Measurements from ENCODE around the gene DAGLA.

DNA sequence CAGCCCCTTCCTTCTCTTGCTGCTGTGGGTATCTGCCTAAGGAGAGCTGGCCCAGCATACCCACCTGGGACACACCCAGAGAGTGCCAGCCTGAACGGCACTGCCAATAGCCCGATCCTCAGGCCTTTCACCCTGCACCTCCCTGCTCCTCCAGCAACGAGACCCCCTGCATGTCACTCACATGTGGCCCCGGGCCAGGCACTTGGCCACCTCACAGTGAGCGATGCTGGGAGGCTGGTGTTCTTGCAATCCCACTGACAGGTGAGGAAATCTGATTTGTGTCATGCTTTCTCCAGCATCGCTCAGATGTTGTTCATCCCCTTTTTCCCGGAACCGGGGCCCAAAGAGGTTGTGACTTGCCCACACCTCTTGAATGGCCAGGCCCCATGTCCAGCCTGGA lies 20.5 kb downstream of the DAGLA start:
- TF ChIP-seq, protein P1, sequence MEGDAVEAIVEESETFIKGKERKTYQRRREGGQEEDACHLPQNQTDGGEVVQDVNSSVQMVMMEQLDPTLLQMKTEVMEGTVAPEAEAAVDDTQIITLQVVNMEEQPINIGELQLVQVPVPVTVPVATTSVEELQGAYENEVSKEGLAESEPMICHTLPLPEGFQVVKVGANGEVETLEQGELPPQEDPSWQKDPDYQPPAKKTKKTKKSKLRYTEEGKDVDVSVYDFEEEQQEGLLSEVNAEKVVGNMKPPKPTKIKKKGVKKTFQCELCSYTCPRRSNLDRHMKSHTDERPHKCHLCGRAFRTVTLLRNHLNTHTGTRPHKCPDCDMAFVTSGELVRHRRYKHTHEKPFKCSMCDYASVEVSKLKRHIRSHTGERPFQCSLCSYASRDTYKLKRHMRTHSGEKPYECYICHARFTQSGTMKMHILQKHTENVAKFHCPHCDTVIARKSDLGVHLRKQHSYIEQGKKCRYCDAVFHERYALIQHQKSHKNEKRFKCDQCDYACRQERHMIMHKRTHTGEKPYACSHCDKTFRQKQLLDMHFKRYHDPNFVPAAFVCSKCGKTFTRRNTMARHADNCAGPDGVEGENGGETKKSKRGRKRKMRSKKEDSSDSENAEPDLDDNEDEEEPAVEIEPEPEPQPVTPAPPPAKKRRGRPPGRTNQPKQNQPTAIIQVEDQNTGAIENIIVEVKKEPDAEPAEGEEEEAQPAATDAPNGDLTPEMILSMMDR (conservative IDR thresholded peaks at IDR 0.05; ENCODE audit: low read depth, low read length): no peak
- TF ChIP-seq EZH2 (IDR thresholded peaks at IDR 0.05; ENCODE audit: low read length, unreplicated experiment) (no peak), EZH2phosphoT487 (IDR thresholded peaks at IDR 0.05; ENCODE audit: borderline replicate concordance, low read length) (no peak)

Measured in PC-3 (cell line).